HG02981 (cell line): ENCODE results near the gene NRIP1.

ENCODE experiments used
- ATAC-seq: cut with Tn5 transposase; IDR thresholded peaks from one replicate; pipeline ENCODE4 v1.9.1; 2021; ENCODE audit warnings: mild to moderate bottlenecking, moderate library complexity; ENCODE audit not compliant: unreplicated experiment

Gene NRIP1

DNA sequence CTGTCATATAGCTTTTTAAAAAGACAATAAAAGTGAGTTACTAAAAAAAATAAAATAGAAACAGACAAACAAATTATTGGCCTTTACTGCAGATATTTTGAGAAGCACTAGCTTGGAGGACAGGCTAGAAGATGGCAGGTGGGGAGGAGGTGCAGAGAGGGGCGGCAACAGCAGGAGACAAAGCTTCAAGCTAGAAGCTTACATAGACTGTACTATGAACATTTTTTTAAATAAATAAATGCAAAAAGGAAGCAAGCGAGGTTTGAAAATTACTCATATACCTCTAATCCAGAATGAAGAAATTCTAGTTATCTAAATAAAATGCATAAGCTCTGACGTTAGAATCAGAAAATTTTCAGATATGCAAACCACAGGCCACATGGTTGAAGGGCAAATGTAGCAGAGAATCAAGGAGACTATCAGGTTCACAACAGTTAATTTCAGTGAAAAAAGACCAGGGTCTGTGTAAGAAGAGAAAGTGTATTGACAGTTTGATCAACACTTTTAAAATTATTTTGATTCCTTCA is 54.9 kb downstream of the NRIP1 start:
- no peak for ATAC-seq

DNA sequence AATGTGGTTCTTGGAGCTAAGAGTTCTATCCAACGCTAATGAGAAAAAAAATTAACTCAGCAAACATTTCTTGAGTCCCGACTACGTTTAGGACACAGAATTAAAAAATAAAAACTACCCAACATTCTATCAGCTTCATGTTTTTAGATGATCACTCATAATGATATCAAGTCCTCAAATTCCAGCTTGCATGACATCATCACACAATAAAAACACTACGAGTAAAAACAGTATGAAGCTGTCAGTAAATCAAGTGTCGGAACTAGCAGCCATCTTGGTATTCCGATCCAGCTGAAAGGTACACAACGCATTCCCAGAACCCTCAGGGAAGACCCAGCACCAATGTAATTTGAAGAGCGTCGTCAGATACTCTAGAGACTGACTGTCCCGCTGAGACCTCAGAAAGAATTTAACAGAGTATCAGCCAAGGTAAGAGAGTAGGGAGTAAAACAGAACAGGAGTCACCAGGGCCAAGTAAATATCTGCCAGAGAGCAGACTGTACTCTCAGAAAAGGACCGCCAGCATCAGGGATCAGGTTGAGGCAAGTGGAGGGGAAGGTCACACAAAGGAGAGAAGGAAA is 57.0 kb downstream of the NRIP1 start:
- no peak for ATAC-seq

DNA sequence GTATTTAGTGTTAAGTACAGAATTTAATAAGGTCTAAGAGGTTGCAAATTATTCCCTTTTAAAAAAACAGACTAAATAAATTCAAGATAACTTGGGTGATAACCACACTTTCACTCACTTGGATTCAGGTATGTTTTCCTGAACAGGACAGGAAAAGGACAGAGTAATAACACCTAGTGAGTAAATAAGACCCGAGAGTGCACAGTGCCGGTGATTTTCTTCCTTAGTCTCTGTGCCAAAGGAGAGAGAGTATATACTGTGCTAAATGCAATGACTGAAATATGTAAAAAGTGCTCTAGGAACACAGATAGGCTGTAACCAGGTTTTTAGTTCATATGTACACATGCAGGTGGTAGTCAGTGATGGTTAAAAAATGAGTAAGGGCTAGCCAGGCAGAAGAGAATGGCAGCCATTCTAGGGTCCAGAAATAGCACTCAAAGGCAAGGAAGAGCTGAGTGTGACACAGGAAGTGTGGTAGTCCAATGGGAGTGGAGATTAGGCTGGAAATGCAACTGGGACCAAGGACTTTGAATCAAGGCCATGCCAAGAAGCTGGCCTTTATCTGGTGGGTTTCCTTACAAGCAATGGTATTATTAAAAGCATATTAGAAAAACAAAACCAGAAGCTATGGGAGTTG is 58.1 kb downstream of the NRIP1 start:
- ATAC-seq = no peak

DNA sequence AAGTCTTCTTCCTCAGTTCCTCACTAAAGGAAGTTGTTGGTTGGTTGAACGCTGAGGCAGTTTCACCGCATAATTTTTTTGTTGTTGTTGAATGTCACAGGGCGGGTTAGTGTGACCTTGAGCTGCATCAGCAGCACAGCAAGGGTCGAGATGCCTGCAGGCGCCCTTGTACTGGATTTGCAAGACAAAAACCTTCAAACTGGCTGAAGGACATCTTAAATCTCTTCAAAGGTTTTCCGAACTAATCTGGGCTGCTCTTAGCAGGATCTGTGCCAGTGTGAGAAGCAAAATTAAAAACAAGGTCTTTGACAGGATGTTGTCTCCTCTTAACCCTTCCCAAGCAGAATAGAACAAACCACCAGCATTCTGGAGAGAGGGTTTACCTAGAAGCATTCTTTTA is 59.4 kb downstream of the NRIP1 start:
- ATAC-seq = no peak

DNA sequence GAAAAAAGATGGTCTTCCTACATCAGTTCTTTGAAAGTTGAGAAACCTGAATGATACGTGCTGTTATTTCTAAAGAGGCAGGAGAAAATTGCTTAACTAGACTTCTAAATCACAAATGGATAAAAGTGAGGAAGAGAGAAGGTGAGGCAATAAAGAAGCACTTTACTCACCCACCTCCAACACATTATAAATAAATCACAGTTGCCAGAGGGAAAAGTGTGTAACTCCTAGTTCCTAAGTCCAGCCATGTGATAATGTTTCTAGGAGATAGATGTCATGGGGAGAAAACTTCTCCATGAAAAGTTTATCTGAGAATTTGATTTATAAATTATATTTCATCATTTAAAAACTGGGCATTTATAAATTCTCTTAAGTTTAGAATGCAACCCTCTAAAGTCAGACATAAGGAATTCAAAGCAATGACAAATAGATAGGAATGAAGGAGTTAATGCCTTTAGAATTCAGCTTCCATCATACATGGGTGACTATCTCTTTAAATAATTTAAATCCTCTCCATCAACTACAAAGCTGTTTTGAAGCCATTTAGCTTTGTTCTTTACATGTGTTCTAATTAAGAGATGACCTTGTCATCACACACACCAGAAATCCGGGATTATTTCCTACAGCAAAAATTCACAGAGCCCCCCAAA is 60.0 kb downstream of the NRIP1 start:
- ATAC-seq = no peak

DNA sequence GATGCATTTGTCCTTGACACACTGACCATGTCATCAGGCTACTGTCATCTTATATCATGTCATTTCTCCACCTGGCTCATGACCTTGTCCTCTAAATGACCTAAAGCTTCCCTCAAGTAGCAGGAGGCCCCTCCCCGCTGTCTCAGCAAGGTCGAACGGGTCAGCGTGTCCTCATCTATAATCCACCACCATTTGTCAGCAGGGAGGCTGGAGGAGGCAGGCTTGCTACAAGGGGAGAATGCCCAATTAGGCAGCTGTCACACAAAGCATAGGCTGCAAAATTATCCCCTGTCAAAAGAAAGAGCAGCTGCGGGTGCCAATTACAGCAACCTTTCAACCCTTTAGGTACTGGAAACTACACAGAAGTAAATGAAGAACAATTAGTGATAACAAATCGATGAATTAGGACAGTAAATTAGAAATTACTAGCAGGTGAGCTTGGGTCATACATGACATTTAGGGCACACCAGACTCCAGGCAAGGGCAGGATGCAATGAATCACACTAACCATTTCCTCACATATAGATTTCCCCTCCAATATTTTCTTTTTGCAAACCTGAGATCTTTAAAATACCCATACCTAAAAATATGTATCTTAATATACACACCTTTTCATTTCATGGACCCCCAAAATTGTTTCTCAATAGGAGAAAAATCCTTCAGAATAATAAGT is 61.2 kb downstream of the NRIP1 start:
- ATAC-seq = no peak

DNA sequence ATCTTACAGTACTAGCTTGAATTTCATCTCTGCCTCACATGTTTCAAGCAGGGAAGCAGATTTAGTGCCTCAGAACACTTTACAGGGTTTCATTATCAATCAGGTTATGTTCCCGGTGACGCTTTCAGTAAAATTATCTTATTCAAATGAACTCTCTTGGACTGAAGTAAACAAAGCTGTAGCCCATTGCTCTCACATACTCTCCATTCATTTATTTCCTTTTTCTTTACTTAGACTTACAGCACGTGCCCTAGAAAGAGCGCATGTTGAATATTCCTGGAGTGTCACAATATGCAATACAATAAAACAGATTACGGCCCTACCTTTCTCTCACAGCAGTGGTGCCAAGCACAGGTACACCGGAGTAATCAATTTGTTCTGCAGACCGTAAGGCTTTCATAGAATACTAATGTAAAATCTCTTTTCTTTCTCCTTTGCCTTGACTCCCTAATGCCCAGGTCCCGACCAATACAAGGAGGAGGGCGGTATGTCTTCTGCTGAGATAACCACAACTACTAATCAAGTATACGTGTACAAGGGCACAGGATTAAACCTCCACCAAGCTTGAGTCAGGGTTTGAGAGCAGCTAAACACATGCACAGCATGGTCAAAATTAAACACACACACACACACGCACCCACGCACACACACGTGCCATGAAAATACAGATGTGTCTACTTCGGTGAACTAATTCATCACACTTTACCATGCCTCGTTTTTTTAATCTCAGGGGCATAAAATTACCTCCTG is 62.8 kb downstream of the NRIP1 start:
- no peak for ATAC-seq

DNA sequence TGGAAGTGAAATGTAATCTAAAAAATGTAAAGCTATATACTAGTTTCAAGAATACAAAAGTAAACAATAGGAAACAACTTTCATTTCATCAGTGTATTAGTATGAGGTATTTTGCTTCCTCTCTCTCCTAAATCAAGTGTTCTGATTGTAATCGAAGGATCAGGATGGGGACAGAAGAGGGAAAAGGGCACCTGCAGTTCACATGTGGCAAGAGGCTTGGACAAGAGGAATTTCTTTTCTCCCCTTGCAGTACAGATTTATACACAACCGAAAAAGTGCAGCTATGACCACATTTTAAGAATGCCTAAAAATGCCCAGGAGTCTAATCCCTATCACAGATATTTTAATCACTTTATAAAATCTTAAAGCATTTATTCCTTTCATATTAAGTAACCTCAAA is 63.7 kb downstream of the NRIP1 start:
- no peak for ATAC-seq

DNA sequence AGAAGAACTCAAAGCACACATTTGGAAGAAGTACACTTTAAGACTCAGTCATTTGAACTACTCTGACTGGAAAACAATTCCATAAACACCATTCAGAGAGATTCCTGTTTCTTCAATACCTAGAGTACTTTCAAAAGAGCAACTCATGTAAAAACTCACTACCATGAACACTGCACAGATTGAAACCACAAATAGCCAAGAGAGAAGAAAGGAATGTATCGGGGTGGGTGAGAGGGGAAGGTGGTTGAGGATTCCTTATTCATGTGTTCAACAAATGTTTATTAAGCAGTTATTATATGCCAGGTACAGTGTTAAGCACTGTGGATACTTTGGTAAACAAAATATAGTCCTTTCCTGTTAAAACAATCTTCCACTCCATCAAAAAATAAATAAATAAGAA is 64.7 kb downstream of the NRIP1 start:
- no peak for ATAC-seq

DNA sequence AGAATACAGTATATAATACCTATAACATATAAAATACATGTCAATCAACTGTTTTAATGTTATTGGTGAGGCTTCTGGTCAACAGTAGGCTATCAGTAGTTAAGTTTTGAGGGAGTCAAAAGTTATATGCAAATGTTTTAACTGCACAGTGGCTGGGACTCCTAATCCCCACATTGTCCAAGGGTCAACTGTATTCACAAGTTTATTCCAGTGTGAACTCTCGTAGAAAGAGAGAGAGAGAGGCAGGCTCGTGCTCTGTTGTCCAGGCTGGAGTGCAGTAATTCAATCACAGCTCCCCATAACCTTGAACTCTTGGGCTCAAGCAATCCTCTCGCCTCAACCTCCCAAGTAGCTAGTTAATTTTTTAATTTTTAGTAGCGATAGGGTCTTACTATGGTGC is 66.0 kb downstream of the NRIP1 start:
- no peak for ATAC-seq

DNA sequence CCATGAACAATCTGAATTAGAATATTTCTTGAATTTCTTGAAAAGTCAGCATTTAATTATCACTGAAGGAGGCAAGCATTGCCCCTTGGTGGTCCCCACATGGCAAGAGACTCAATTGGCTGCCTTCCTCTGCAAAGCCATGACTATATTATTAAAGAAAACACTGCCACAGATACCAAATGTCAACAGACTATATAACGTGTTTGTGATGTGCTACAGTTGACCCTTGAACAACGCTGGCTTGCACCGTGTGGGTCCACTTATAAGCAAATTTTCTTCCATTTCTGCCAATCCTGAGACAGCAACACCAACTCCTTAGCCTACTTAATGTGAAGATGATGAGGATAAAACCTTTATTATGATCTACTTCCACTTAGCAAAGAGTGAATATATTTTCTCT is 66.5 kb downstream of the NRIP1 start:
- ATAC-seq = no peak

DNA sequence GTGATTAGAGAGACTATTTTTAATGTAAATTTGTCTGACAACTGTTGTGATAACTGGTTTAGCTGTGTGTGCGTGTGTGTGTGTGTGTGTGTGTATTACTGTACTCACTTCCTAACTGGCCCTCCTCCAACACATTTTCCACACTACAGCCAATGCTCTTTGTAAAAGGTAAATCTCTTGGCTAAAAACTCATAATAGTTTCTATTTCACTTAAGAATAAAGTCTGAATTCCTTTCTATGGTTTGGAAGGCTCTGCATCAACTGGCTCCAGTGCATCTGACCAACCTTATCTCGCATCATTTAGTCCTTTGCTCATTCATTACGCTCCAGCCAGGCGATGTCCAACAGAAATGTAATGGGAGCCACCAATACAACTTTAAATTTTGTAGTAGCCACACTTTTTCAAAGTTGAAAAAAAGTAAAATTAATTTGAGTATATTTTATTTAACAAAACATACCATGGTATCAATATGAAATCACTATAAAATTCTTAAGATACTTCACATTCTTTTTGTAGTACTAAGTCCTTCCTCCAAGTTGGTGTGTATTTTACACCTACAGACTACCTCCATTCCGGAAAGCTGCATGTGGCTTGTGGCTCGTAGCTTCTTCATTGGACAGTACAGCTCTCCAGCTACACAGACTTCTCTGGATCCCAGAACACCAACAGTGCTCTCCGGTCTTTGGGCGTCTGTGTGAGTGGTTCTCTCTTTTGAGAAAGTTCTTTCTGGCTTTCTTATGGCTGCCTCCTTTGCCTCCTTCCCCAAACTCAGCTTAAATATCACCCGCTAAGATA is 68.9 kb downstream of the NRIP1 start:
- ATAC-seq = no peak

DNA sequence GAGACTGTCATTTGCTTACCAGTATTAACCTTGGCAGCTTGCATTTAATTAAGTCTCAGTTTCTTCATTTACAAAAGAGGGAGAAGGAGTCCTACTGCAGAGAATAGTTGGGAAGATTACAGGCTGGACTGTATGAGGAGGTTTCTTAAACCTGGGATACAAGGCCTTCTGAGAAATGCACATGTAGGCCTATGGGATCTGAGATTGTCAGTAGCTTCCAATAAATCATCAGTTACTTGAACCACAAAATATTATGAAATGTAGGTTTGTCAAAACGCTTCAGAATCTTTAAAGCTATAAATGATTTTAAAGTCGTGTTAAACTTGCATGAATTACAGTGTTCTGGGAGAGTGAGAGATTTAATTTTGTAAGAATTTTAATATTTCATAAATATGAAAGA is 69.6 kb downstream of the NRIP1 start:
- ATAC-seq = no peak

DNA sequence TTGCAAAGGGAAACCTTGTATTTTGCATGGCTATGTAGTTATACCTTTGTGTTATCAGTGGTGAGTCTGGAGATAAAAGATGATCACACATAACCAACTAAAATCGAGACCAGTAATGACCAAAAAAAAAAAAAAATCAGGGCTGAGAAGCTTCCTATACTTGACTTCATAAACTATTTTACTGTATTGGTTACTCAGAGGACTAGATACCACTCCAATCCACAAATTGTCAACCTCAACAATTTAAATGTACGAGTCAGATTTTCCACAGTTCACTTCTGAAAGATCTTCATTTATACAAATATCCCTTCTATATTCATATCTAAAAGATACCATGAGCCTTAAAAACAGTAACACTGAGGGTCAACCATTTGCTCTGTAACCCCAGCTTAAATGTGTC is 71.7 kb downstream of the NRIP1 start:
- no peak for ATAC-seq

DNA sequence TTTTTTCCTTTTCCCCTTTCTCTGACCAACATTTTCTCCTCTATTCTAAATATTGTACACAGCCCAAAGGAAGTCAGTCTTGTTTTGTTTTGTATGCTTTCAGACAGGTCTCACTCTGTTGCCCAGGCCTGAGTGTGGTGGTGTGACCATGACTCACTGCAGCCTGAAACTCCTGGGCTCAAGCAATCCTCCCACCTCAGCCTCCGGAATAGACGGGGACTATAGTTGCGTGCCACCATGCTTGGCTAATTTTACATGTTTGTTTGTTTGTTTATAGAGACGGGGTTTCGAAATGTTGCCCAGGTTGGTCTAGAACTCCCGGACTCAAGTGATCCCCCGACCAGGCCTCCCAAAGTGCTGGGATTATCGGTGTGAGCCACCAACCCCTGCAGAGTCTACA is 72.8 kb downstream of the NRIP1 start:
- ATAC-seq = no peak

DNA sequence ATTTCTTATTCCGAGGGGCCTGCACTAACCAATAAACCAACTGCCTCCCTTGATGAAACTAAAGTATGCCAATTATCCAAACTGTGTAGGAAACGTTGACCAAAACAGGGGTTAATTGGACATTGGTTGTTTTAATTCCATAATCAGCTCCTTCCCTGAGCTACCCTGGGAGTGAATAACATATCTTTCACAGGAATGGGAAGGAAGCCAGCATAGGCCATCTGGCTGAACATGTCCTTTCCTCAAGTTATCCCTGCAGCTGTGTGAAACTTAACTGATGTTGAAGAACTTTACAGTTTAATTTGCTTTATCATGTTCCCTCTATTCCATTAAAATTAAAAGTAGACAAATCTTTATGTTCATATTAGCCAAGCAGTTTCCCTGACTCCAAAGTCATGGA is 75.4 kb downstream of the NRIP1 start:
- ATAC-seq = no peak

DNA sequence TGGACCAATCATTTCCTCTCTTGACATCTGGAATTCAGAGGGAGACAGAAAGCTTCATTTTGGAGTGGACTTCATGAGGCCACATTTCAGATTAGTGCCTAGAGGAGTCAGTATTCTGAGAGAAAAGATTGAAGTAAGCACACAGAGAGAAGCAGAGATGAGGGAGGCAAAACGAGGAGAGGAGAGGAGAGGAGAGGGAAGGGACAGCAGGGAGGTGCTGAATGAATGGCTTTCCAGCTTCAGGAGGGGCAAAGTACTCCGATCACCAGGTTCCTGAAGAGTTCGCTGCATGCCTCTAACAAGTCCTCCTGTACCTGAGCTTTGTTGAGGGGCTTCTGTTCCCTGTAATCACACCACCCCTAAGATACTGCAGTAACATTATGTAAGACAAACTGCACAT is 76.0 kb downstream of the NRIP1 start:
- ATAC-seq = no peak

DNA sequence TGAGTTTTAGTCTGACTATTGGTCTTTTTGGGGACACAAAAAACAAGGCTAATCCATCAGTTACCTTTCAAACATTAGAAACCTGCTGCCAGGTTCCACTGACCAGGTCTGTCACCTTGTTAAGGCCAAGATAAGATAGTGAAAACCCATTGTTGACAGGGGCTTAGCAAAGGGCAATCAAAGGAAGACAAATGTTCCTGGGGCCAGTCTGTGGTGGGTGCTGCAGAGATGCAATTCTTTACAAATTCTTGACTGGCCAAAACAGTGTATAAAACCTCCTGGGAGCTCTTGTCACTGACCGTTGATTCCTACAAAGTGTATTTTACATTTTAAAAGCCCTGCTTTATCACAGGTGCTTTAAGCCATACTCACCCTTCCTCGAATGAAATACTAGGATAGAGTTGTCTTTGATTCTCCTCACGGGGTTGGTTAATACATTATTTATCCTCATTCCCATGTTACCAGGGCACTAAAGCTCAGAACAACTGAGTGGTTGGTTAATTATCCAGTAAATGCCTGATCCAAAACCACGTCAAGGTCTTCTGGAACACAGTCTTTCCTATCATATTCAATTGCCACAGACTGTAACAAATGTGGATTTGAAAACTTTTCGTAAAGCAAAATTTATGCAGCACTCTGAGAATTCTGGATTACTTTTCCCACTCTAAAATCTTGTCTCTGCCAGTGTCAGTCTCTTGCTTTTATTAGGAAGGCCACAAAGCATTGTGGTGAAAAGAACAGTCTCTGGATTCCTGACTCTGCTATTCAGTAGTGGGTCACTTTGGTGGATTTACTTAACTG is 77.2 kb downstream of the NRIP1 start:
- ATAC-seq = no peak

DNA sequence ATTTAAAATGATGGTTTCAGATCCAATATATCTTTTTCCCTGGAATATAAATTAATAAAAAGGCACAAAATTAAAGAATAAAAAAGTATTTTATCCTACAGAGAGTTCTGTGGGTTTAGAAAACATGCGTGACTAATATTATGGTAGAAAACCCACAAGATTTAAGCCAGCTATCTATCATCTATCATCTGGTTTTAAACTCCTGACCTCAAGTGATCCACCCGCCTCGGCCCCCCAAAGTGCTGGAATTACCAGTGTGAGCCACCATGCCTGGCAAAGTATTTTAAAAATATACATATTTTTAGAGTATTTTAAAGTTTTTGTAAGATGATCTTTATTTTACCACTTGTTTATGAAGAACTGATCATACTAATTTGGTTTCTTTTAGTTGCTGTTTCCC is 79.5 kb downstream of the NRIP1 start:
- no peak for ATAC-seq

DNA sequence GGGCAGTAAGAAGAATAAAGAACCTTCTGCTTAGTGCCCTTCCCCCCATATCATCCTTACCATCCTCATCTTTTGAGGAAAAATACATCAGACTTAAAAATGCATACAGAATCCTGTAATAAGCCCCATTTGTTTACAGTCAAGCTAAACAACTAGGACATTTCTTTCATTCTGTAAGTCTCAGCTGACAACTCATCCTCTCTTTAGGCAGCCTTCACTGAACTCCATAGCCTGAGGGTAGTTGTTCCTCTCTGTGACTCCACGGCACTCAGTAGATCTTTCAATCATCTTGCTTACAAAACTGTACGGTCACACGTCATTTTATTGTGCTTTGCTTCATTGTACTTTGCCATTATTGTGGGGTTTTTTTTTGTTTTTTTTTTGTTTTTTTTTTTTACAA is 82.5 kb downstream of the NRIP1 start:
- no peak for ATAC-seq
